Left lung (tissue), 10 donors: ENCODE data around the gene DRG2. TPM values are rescaled to one million over a fixed set of nuclear protein-coding genes. Genes with fewer than 3 reads are reported as not detected.

Source experiments
- ATAC-seq: fragments of 200-7000 bp; cut with Tn5 transposase; one replicate; pipeline ENCODE4 v1.9.1; 2020; ENCODE audit warnings: moderate library complexity
- DNase-seq, 4 donors: peaks; one replicate each; pipeline ENCODE4 v3.0.0-alpha.2; 2013 to 2020
- H3K27ac ChIP-seq, 2 donors: fragments of 200-600 bp; sonication (generic) in 1 of 2; one replicate each; pipeline versions ENCODE4 v1.5.0 to v1.8.0; 2020 to 2021
- H3K27me3 ChIP-seq, 2 donors: fragments of 200-600 bp; sonication (generic) in 1 of 2; one replicate each; pipeline versions ENCODE4 v1.5.0 to v1.8.0; 2020 to 2021
- H3K36me3 ChIP-seq, 2 donors: fragments of 200-600 bp; sonication (generic) in 1 of 2; one replicate each; pipeline versions ENCODE4 v1.5.0 to v1.8.0; 2020 to 2021
- H3K4me1 ChIP-seq, 2 donors: fragments of 200-600 bp; one replicate each; pipeline ENCODE4 v1.8.0; 2021
- H3K4me3 ChIP-seq, 2 donors: fragments of 200-600 bp; sonication (generic) in 1 of 2; one replicate each; pipeline versions ENCODE4 v1.5.0 to v1.8.0; 2020 to 2021; ENCODE audit warnings: mild to moderate bottlenecking in 1 of 2
- H3K9me3 ChIP-seq, 2 donors: fragments of 200-600 bp; sonication (generic) in 1 of 2; one replicate each; pipeline versions ENCODE4 v1.5.0 to v1.8.0; 2020 to 2021
- intact Hi-C, 2 donors: fragments of 100-400 bp; cut with DNase I; formaldehyde crosslinking; loops; one replicate each; pipeline versions ENCODE4 v1.11.2 to v1.14.2; 2022
- polyA plus RNA-seq, 6 donors: library from polyadenylated mRNA; unstranded; fragments of 120-200 nt; gene quantifications; one replicate each; pipeline ENCODE4 v1.2.1, GENCODE V29; 2013; ENCODE audit not compliant: insufficient read length in 6 of 6
- total RNA-seq, 2 donors: library from RNA; stranded (reverse); fragmentation: NEBNext Ultra II Directional; extraction: Animal tissue kit (Norgen Biotek cat#: 25700); gene quantifications; one replicate each; pipeline ENCODE4 v1.2.1, GENCODE V29; 2021
- TF ChIP-seq, protein P1 (sequence below), 2 donors: fragments of 200-600 bp; sonication (generic) in 1 of 2; IDR thresholded peaks; one replicate each; pipeline versions ENCODE4 v1.5.0 to v1.8.0; 2021; ENCODE audit warnings: antibody characterized with exemption in 2 of 2
- donor health status: DM: no; HTN: yes; CAD: no.
- donor health status: DM: no; HTN: no; CAD: no.

The DRG2 gene
- total and polyA plus RNA-seq, 8 donors: 30.1 to 48.2 (median 38.2) TPM

DNA sequence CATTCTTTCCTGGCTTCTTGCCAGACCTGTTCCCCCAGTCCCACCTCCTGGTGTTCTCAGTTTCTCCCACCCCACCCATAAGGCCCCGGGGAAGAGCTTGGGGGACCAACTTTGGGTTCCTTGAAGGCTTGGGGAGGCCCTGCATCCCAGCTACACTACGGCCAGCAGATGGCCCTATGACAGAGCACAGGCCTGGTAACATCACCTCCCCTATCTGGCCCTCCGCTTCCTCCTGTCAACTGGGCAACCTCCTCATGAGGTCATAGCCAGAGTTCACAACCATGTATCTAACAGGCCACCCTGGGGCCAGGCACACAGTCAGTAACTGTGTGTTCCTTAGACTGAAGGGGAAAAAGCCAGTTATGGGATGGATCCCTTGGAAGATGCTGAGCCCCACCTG lies 52.2 kb downstream of the DRG2 start:
- H3K4me3 ChIP-seq: no peak overlapping the region
- H3K36me3 ChIP-seq: no peaks in the 10 kb centered on the region
- H3K9me3 ChIP-seq: no peaks in the 10 kb centered on the region
- no peak for ATAC-seq
- H3K27ac ChIP-seq: no peak overlapping the region
- TF ChIP-seq, protein P1, sequence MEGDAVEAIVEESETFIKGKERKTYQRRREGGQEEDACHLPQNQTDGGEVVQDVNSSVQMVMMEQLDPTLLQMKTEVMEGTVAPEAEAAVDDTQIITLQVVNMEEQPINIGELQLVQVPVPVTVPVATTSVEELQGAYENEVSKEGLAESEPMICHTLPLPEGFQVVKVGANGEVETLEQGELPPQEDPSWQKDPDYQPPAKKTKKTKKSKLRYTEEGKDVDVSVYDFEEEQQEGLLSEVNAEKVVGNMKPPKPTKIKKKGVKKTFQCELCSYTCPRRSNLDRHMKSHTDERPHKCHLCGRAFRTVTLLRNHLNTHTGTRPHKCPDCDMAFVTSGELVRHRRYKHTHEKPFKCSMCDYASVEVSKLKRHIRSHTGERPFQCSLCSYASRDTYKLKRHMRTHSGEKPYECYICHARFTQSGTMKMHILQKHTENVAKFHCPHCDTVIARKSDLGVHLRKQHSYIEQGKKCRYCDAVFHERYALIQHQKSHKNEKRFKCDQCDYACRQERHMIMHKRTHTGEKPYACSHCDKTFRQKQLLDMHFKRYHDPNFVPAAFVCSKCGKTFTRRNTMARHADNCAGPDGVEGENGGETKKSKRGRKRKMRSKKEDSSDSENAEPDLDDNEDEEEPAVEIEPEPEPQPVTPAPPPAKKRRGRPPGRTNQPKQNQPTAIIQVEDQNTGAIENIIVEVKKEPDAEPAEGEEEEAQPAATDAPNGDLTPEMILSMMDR (IDR thresholded peaks at IDR 0.05): no peak
- H3K4me1 ChIP-seq: no peaks in the 10 kb centered on the region
- intact Hi-C loops: no loop called here
- no peak for DNase-seq
- H3K27me3 ChIP-seq: peaks cover 0 to 29% of the 10 kb centered on the region in 2 donors

GRCh38 chr17:18140648-18141047 lies 52.9 kb downstream of the DRG2 start:
- Histone ChIP-seq H3K27ac (no peak overlapping the region), H3K4me3 (no peak overlapping the region), H3K36me3 (no peaks in the 10 kb centered on the region), H3K27me3 (peaks cover 0 to 22% of the 10 kb centered on the region in 2 donors), H3K4me1 (no peaks in the 10 kb centered on the region), H3K9me3 (no peaks in the 10 kb centered on the region)
- no peak for DNase-seq
- intact Hi-C loops: no loop called here
- no peak for ATAC-seq
- TF ChIP-seq, protein P1 (IDR thresholded peaks at IDR 0.05): no peak

GRCh38 chr17:18141210-18141803 lies 53.6 kb downstream of the DRG2 start:
- TF ChIP-seq, protein P1 (IDR thresholded peaks at IDR 0.05): peak; percentile 27 to 54
- no peaks in the 10 kb centered on the region for H3K36me3 ChIP-seq
- DNase-seq (peak in 2 of 4 donors; percentile 46 to 68), ATAC-seq (peak; percentile 68)
- H3K27ac ChIP-seq: no peak overlapping the region
- H3K9me3 ChIP-seq: no peaks in the 10 kb centered on the region
- no peak overlapping the region for H3K4me3 ChIP-seq
- peaks cover 0 to 17% of the 10 kb centered on the region in 2 donors for H3K27me3 ChIP-seq
- intact Hi-C loops: no loop called here
- no peaks in the 10 kb centered on the region for H3K4me1 ChIP-seq

GRCh38 chr17:18142417-18142816 lies 54.7 kb downstream of the DRG2 start:
- DNase-seq (no peak), ATAC-seq (no peak)
- intact Hi-C loops: no loop called here
- Histone ChIP-seq H3K36me3 (no peaks in the 10 kb centered on the region), H3K27ac (no peak overlapping the region), H3K4me1 (no peaks in the 10 kb centered on the region), H3K27me3 (peaks cover 0 to 6% of the 10 kb centered on the region in 2 donors), H3K9me3 (no peaks in the 10 kb centered on the region), H3K4me3 (no peak overlapping the region)
- TF ChIP-seq, protein P1 (IDR thresholded peaks at IDR 0.05): no peak

DNA sequence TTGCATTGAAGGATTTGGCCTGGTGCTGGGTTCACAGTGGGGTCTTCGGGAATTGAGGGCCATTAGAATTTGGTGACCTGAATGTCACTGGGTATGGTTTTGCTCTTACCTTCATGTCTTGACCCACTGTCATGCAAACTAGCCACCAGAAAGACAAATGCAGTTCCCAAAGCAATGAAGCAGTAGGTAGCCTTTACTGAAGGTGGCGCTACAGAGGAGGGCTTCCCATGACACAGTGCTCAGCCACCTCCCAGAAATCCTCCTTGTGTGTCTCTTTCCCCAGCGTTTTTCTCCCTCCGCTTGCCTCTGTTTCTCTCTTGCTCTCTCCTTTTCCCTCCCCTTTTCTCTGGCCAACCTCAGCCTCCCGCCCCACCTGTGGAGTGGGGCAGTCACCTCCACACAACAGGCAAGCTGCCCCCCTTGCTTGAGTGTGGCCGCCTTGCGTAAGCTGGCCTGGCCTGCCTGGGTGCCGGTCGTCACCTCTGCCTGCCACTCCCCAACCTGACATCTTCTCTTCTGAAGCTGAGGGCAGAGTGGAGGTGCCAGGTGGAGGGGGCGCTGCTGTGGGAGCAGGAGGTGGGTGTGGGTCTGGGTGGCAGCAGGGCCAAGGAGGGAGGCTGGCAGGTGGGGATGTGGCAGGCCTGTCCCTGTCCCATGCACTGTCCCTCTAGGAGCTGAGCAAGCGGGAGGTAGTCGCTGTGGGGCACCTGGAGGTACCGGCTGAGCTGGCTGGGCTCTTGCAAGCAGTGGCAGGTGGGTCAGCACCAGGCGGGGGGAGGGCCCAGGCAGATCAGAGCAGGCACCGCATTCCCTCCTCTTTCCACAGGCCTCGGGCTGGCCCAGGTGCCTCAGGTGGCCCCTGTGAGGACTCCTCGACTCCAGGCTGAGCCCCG lies 55.5 kb downstream of the DRG2 start:
- intact Hi-C loops: no loop called here
- Histone ChIP-seq H3K9me3 (no peaks in the 10 kb centered on the region), H3K4me3 (no peak overlapping the region), H3K27me3 (peaks cover 0 to 5% of the 10 kb centered on the region in 2 donors), H3K4me1 (no peaks in the 10 kb centered on the region), H3K36me3 (no peaks in the 10 kb centered on the region), H3K27ac (no peak overlapping the region)
- ATAC-seq: peak; percentile 66
- DNase-seq: no peak
- TF ChIP-seq, protein P1 (IDR thresholded peaks at IDR 0.05): no peak
